Keratinocyte (primary cell): ENCODE measurements around the gene INSYN2A. TPM values are rescaled to one million over a fixed set of nuclear protein-coding genes. Genes with fewer than 3 reads are reported as not detected.

Source experiments
- DNase-seq: peaks from one replicate; pipeline ENCODE4 v3.0.0-alpha.2; 2011; ENCODE audit warnings: low read depth, missing footprints, low spot score
- FAIRE-seq: peaks from 2 replicates; lab custom pipeline; 2011; peaks lifted over from hg19 to GRCh38; lab: Jason Lieb, UNC
- H2AFZ ChIP-seq: 2 replicates; pipeline ENCODE4 v1.6.0; 2012; ENCODE audit warnings: low read length, control low read depth, inconsistent platforms; ENCODE audit not compliant: control insufficient read depth
- H3K27ac ChIP-seq: 2 replicates; pipeline ENCODE4 v1.5.1; 2011; ENCODE audit warnings: low read length; ENCODE audit not compliant: control insufficient read depth, insufficient read depth
- H3K27me3 ChIP-seq: 3 replicates; pipeline ENCODE4 v1.6.0; 2011; ENCODE audit warnings: low read length; ENCODE audit not compliant: control insufficient read depth, insufficient read depth; ENCODE audit errors: extremely low read depth
- H3K36me3 ChIP-seq, 2 experiments: 2 replicates in 1 of 2; 3 replicates in 1 of 2; pipeline ENCODE4 v1.5.1; 2011; ENCODE audit warnings: low read length in 2 of 2, mild to moderate bottlenecking in 1 of 2; ENCODE audit not compliant: control insufficient read depth in 2 of 2, insufficient read depth in 2 of 2; ENCODE audit errors: extremely low read depth in 1 of 2
- H3K4me1 ChIP-seq: 3 replicates; pipeline ENCODE4 v1.5.1; 2011; ENCODE audit warnings: low read length; ENCODE audit not compliant: control insufficient read depth, insufficient read depth; ENCODE audit errors: extremely low read depth
- H3K4me2 ChIP-seq: 3 replicates; pipeline ENCODE4 v1.6.0; 2011; ENCODE audit warnings: low read depth, low read length; ENCODE audit not compliant: control insufficient read depth, insufficient read depth; ENCODE audit errors: extremely low read depth
- H3K4me3 ChIP-seq, 3 experiments: fragments of 200-600 bp in 1 of 3; sonication (generic) in 1 of 3; 2 replicates in 2 of 3; 3 replicates in 1 of 3; pipeline ENCODE4 v1.5.1; 2011 to 2016; ENCODE audit warnings: low read length in 3 of 3, mild to moderate bottlenecking in 3 of 3, control low read depth in 2 of 3, inconsistent platforms in 1 of 3, low read depth in 1 of 3, mixed read lengths in 1 of 3, mixed run types in 1 of 3, moderate library complexity in 1 of 3; ENCODE audit not compliant: control insufficient read depth in 2 of 3, insufficient read depth in 2 of 3; ENCODE audit errors: extremely low read depth in 1 of 3
- H3K79me2 ChIP-seq: 2 replicates; pipeline ENCODE4 v1.6.0; 2012; ENCODE audit warnings: low read length; ENCODE audit not compliant: control insufficient read depth, insufficient read depth
- H3K9ac ChIP-seq: 3 replicates; pipeline ENCODE4 v1.6.0; 2011; ENCODE audit warnings: low read length; ENCODE audit not compliant: control insufficient read depth, insufficient read depth; ENCODE audit errors: extremely low read depth
- H3K9me1 ChIP-seq: 3 replicates; pipeline ENCODE4 v1.6.0; 2011; ENCODE audit warnings: low read length; ENCODE audit not compliant: control insufficient read depth, insufficient read depth; ENCODE audit errors: extremely low read depth
- H3K9me3 ChIP-seq: 2 replicates; pipeline ENCODE4 v1.5.1; 2012; ENCODE audit warnings: low read depth, low read length; ENCODE audit not compliant: control insufficient read depth
- H4K20me1 ChIP-seq: 3 replicates; pipeline ENCODE4 v1.6.0; 2011; ENCODE audit warnings: low read length; ENCODE audit not compliant: control insufficient read depth, insufficient read depth; ENCODE audit errors: extremely low read depth
- EZH2 ChIP-seq: IDR thresholded peaks from one replicate; pipeline ENCODE4 v1.6.1; 2012; ENCODE audit warnings: inconsistent platforms, mild to moderate bottlenecking, low read length, moderate library complexity
- dilution Hi-C: fragments of 300-500 bp; cut with MboI; formaldehyde crosslinking; loops from one replicate; pipeline ENCODE4 v1.7.0; 2020; ENCODE audit warnings: low sequenced_read_pairs; ENCODE audit not compliant: extremely low pct_ligation_motif_present
- polyA plus RNA-seq, 5 experiments: library from polyadenylated mRNA; depleted of rRNA in 3 of 5; stranded (reverse) in 3 of 5; stranded (forward) in 1 of 5; unstranded in 1 of 5; fragments of >200 nt; gene quantifications; 1 replicate in 1 of 5; 2 replicates in 3 of 5; 3 replicates in 1 of 5; pipeline versions ENCODE4 v1.2.1 to v1.2.3, GENCODE V29; 2011 to 2012; ENCODE audit warnings: missing spikeins in 2 of 5, low read depth in 1 of 5, low replicate concordance in 1 of 5
- TF ChIP-seq, protein P1 (sequence below), 3 experiments: IDR thresholded peaks in 1 of 3; conservative IDR thresholded peaks in 1 of 3; optimal IDR thresholded peaks in 1 of 3; 2 replicates in 2 of 3; 3 replicates in 1 of 3; pipeline versions ENCODE3 to v1.5.1; 2011; ENCODE audit warnings: low read length in 3 of 3, mild to moderate bottlenecking in 3 of 3, moderate library complexity in 2 of 3, control low read depth in 1 of 3, inconsistent platforms in 1 of 3; ENCODE audit not compliant: insufficient read depth in 2 of 3; ENCODE audit errors: extremely low read depth in 1 of 3

The INSYN2A gene
- polyA plus RNA-seq, 1 donor (not counting 4 experiments of a cell fraction or from before 2014, with no cell fraction given): not detected

- Histone ChIP-seq H3K4me2 (no peak overlapping the region), H3K9me1 (no peaks in the 10 kb centered on the region), H3K27ac (no peak overlapping the region), H3K27me3 (no peaks in the 10 kb centered on the region), H3K9me3 (no peaks in the 10 kb centered on the region), H3K4me3 (no peak overlapping the region), H3K9ac (no peak overlapping the region), H3K4me1 (no peaks in the 10 kb centered on the region), H2AFZ (no peak overlapping the region), H3K36me3 (peaks cover 0 to 2% of the 10 kb centered on the region in 2 experiments), H4K20me1 (no peaks in the 10 kb centered on the region), H3K79me2 (no peaks in the 10 kb centered on the region)
- FAIRE-seq: no peak
- dilution Hi-C loops: no loop called here
- TF ChIP-seq, protein P1, sequence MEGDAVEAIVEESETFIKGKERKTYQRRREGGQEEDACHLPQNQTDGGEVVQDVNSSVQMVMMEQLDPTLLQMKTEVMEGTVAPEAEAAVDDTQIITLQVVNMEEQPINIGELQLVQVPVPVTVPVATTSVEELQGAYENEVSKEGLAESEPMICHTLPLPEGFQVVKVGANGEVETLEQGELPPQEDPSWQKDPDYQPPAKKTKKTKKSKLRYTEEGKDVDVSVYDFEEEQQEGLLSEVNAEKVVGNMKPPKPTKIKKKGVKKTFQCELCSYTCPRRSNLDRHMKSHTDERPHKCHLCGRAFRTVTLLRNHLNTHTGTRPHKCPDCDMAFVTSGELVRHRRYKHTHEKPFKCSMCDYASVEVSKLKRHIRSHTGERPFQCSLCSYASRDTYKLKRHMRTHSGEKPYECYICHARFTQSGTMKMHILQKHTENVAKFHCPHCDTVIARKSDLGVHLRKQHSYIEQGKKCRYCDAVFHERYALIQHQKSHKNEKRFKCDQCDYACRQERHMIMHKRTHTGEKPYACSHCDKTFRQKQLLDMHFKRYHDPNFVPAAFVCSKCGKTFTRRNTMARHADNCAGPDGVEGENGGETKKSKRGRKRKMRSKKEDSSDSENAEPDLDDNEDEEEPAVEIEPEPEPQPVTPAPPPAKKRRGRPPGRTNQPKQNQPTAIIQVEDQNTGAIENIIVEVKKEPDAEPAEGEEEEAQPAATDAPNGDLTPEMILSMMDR (optimal IDR thresholded peaks at IDR 0.05 in 1 of 3, IDR thresholded peaks at IDR 0.05 in 1 of 3, conservative IDR thresholded peaks at IDR 0.05 in 1 of 3; ENCODE audit: extremely low read depth in 1 of 3, insufficient read depth in 2 of 3, low read length in 3 of 3): no peak
- TF ChIP-seq EZH2: no peak
- no peak for DNase-seq
Observed at GRCh38 chr10:127227027-127227426, 30.6 kb upstream of the INSYN2A start.

GRCh38 chr10:127221281-127221680 lies 24.9 kb upstream of the INSYN2A start:
- no peaks in the 10 kb centered on the region for H3K79me2 ChIP-seq
- no peak overlapping the region for H3K9ac ChIP-seq
- no peak for FAIRE-seq
- no peaks in the 10 kb centered on the region for H3K9me3 ChIP-seq
- no peak overlapping the region for H3K4me2 ChIP-seq
- no peaks in the 10 kb centered on the region for H3K9me1 ChIP-seq
- H2AFZ ChIP-seq: no peak overlapping the region
- H3K36me3 ChIP-seq: no peaks in the 10 kb centered on the region
- dilution Hi-C loops: no loop called here
- no peak for DNase-seq
- H3K4me3 ChIP-seq: no peak overlapping the region
- no peak overlapping the region for H3K27ac ChIP-seq
- H4K20me1 ChIP-seq: no peaks in the 10 kb centered on the region
- H3K27me3 ChIP-seq: no peaks in the 10 kb centered on the region
- TF ChIP-seq, protein P1 (optimal IDR thresholded peaks at IDR 0.05 in 1 of 3, IDR thresholded peaks at IDR 0.05 in 1 of 3, conservative IDR thresholded peaks at IDR 0.05 in 1 of 3; ENCODE audit: extremely low read depth in 1 of 3, insufficient read depth in 2 of 3, low read length in 3 of 3): no peak
- no peak for TF ChIP-seq EZH2
- H3K4me1 ChIP-seq: peaks cover 10% of the 10 kb centered on the region
